GM06990 (cell line): ENCODE measurements around the gene CASP6.

Experiments
- DNase-seq: peaks from one replicate; pipeline ENCODE4 v3.0.0-alpha.2; 2011; ENCODE audit not compliant: insufficient read length; ENCODE audit errors: extremely low read depth
- H3K27me3 ChIP-seq: replicated peaks from 2 replicates; pipeline ENCODE4 v1.6.0; 2011; ENCODE audit warnings: low read length; ENCODE audit not compliant: control insufficient read depth, insufficient read depth
- H3K36me3 ChIP-seq: 2 replicates; pipeline ENCODE4 v1.5.1; 2011; ENCODE audit warnings: low read length; ENCODE audit not compliant: control insufficient read depth, insufficient read depth
- H3K4me3 ChIP-seq: replicated peaks from 2 replicates; pipeline ENCODE4 v1.5.1; 2011; ENCODE audit warnings: low read depth, mild to moderate bottlenecking, control low read depth, low read length
- CTCF ChIP-seq: IDR thresholded peaks from 2 replicates; pipeline ENCODE4 v1.5.1; 2011; ENCODE audit warnings: low read length, control low read depth, mild to moderate bottlenecking, inconsistent platforms; ENCODE audit not compliant: insufficient read depth, poor library complexity, severe bottlenecking

Gene CASP6

GRCh38 chr4:109699553-109700225, 3.6 kb downstream of the CASP6 start:
- no peaks in the 10 kb centered on the region for H3K27me3 ChIP-seq
- H3K36me3 ChIP-seq, result no peaks in the 10 kb centered on the region; the same call in 1 of the 2 replicates
- TF ChIP-seq CTCF, result no peak
- no peak for DNase-seq
- no peak overlapping the region for H3K4me3 ChIP-seq

- Histone ChIP-seq H3K27me3 (no peaks in the 10 kb centered on the region), H3K4me3 (no peak overlapping the region), H3K36me3 (no peaks in the 10 kb centered on the region; the same call in 1 of the 2 replicates)
- no peak for TF ChIP-seq CTCF
- no peak for DNase-seq
These were observed 4.6 kb downstream of the CASP6 start for GRCh38 chr4:109698656-109699055.

GRCh38 chr4:109691411-109691920, 11.8 kb downstream of the CASP6 start:
- Histone ChIP-seq H3K36me3 (no peaks in the 10 kb centered on the region; the same call in none of the 2 replicates), H3K27me3 (no peaks in the 10 kb centered on the region), H3K4me3 (no peak overlapping the region)
- TF ChIP-seq CTCF, result no peak
- no peak for DNase-seq

DNA sequence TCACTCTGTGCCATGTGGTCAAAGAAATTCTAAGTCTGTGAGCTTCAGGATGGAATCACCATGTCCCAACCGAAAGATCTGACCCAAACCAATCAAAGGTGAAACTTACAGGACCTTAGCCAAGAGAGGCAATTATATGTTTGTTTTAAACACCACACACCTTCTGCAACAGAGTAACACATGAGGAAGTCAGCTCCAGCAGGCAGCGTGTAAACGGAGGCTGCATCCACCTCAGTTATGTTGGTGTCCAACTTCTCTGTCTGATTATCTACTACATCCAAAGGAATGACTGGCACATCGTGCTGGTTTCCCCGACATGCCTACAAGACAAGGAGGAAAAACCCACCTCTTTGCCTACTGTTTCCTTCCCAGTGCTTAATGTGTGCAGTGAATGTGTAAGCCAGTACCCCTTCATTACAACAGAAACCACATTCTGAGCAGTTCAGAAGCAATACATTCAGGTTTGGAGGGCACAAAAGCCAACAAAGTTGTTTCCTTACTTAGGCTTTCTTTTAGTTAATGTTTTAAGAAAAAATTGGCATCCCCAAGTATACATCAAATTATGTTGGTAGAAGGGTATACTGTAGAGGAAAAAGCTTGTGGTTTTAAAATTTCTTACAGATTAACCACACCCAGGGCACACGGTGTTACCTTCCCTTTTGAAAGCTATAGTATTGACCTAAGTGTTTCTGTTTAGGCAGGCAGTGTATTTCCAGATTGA, 12.4 kb downstream of the CASP6 start:
- DNase-seq, result no peak
- no peak for TF ChIP-seq CTCF
- H3K36me3 ChIP-seq, result no peaks in the 10 kb centered on the region; the same call in none of the 2 replicates
- no peak overlapping the region for H3K4me3 ChIP-seq
- H3K27me3 ChIP-seq, result no peaks in the 10 kb centered on the region

- no peak for DNase-seq
- no peak for TF ChIP-seq CTCF
- H3K36me3 ChIP-seq, result no peaks in the 10 kb centered on the region; the same call in 1 of the 2 replicates
- no peak overlapping the region for H3K4me3 ChIP-seq
- no peaks in the 10 kb centered on the region for H3K27me3 ChIP-seq
These were observed 18.5 kb downstream of the CASP6 start for GRCh38 chr4:109684727-109685126.
